ENCODE measurements around the gene CAPN13. TPM values are rescaled to one million over a fixed set of nuclear protein-coding genes. Genes with fewer than 3 reads are reported as not detected.

Gene CAPN13, protein sequence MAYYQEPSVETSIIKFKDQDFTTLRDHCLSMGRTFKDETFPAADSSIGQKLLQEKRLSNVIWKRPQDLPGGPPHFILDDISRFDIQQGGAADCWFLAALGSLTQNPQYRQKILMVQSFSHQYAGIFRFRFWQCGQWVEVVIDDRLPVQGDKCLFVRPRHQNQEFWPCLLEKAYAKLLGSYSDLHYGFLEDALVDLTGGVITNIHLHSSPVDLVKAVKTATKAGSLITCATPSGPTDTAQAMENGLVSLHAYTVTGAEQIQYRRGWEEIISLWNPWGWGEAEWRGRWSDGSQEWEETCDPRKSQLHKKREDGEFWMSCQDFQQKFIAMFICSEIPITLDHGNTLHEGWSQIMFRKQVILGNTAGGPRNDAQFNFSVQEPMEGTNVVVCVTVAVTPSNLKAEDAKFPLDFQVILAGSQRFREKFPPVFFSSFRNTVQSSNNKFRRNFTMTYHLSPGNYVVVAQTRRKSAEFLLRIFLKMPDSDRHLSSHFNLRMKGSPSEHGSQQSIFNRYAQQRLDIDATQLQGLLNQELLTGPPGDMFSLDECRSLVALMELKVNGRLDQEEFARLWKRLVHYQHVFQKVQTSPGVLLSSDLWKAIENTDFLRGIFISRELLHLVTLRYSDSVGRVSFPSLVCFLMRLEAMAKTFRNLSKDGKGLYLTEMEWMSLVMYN
- 0.13 TPM for polyA plus RNA-seq (ENCODE audit: insufficient read length)

DNA sequence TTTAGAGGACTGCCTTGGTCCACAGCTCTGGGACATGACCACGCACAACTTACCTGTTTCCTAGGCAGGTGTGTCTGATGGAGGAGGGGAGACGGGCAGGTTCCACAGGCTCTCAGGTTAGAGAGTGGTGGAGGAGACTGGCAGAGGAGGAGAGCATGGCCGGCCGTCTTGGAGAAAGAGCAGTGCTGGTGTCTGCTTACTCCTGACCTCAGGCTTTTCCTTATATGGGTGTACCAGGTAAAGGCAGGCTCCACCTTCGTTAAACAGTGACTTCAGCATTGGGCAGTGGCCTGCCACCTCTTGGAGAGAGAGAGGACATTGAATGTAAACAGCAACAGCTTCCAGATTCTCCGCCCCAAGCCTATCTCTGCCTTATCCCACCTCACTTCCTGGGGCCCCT lies at the start of gene CAPN13:
CAPN13 (minus strand) TSS at position 198 of the 400 bp plus-strand sequence. CDS start 20,121 bp downstream, outside the sequence.
- no peak for DNase-seq (ENCODE audit: low read depth)

DNA sequence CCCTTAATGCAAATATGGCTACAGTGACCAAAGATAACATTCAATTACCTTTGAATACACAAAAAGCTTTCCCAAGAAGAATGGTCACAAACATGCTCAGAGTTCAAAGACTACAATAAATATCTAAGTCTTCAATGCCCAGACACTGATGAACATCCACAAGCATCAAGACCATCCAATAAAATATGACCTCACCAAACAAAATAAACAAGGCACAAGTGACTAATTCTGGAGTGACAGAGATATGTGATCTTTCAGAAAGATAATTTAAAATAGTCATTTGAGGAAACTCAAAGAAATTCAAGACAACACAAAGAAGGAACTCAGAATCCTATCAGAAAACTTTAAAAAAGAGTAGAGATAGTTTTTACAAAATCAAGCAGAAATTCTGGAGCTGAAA lies 40.6 kb upstream of the CAPN13 start:
- DNase-seq (ENCODE audit: low read depth), result no peak

DNA sequence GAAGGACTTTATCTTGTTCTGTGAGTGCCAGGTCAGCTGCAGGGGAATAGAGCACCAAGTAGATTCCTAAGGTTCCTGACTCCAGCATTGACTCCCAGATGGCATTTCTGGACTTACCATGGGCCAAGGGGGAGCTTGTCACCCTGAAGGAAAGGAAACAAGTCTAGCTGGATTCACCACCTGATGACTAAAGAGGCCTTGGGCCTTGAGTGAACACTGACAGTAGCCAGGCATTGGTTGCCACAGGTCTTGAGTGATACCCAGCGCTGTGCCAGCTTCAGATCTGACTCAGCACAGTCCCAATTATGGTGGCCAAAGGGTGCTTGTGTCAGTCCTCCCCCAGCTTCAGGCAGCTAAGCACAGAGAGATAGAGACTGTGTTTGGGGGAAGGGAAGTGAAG lies 40.1 kb upstream of the CAPN13 start:
- no peak for DNase-seq (ENCODE audit: low read depth)

DNA sequence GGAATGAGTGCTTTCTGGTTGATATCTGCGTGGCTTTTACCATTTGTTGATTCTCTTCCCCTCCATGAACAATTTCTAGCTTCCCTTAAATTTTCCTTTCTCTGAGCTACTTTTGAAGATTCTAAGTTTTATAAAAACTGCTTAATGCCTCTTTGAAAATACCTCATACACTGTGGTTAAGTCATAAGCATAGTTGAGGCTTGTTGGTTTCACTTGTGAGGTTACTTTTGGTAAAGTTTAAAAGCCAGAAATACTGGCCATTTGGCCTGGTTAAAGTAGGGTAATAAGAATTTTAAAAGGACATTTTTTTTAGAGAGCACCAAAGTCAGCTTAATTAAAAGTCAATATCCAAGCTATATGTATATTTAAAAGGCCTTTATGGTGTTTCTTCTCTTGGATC lies 21.3 kb upstream of the CAPN13 start:
- DNase-seq (ENCODE audit: low read depth), result no peak

DNA sequence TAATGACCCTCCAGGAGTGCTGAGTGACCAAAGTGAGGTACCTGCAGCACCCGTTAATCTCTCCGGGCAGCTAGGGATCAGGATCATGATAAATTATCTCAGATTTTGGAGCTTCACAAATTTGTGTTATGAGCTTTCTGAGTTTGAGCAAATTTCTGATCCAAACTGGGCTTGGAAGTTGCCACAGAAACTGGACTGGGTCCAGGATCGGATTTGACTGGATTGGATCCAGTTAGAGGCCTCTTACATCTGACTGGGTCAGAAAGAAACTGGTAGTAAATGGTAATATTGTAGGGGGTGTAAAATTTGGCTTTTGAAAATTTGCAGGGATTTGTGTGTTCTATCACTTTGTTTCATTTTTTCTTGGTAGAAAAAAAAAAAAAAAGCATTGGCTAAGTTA lies 19.7 kb upstream of the CAPN13 start:
- DNase-seq (ENCODE audit: low read depth), result no peak

DNA sequence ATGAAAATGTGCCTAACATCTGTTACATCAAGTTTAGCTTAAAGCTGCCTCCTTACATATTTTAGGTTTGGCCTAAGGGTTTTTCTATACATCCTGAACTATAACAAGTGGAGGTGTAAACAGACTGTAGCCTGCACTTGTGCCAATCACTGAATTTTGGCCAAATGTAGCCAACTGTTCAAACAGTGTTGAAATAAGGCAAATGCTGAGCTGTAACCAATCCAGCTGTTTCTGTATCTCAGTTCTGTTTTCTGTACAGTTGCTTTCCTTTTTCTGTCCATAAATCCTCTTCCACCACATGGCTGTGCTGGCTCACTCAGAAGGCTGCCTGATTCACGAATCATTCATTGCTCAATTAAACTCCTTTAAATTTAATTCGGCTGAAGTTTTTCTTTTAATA lies 19.2 kb upstream of the CAPN13 start:
- DNase-seq (ENCODE audit: low read depth), result no peak

DNA sequence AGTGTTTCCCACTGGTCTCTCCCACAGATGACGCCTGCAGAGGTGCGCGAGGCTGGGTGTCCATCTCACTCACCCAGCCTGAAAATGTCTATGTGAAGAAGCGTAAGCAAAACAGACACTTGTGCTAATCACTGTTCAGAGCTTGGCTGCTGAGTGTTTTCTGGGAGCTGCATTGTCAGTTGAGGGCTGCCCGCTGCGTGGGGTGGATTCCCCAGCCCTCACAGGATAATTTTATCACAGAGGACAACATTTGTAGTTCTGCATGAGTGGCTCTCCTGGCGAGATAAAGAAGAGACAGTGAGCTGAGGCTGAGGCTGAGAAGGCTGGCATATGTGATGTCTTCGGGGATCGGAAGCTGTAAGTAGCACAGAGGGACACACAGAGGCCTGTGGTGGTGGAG lies 16.2 kb upstream of the CAPN13 start:
- DNase-seq (ENCODE audit: low read depth), result no peak

DNA sequence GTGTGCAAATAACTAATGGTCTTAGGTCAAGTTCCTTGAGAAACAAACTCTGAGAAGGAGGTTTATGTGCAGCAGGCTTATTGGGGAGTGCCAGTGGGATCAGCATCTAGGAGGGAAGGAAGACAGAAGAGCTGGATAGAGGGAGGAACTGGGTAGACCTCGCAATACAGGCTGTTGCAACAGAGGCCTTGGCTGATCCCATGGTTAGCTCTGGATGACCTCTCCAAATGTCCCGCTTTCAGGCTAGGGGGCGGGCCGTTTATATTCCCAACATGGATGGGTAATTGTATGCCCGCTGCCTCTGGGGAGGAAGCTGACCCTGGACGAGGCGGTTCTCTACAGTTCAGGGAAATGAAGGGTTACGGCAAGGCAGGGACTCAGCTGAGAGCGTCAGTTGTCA lies 14.7 kb upstream of the CAPN13 start:
- no peak for DNase-seq (ENCODE audit: low read depth)

DNA sequence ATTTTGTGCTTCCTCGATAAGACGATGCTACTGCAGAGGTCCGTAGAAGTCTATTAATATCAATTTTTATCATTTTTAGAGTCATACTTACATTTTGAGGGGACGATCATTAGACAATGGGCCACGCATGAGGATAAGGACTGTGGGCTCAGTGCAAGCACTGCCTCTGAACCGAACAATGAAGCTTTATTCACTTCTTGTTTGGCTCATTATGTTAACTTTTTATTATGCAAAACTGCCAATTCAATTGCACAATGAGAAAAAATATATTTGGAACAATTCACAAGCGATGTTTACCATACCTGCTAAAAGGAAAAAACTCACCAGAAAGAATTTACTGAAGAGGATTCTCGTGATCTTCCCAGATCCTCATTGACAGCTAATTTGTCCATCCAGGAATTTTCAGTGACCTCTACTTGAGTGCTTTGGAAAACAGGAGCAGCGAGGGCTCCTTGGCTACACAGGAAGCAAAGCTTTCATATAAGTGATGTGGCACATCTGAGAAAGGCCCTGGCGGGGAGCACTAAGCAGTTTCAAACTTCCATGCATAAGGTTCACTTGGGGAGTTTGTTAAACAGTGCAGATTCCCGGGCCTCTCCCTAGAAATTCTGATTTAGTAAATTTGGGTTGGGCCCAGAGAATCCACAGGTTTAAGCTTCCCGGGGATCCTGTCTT lies 13.3 kb upstream of the CAPN13 start:
- DNase-seq (ENCODE audit: low read depth), result no peak

DNA sequence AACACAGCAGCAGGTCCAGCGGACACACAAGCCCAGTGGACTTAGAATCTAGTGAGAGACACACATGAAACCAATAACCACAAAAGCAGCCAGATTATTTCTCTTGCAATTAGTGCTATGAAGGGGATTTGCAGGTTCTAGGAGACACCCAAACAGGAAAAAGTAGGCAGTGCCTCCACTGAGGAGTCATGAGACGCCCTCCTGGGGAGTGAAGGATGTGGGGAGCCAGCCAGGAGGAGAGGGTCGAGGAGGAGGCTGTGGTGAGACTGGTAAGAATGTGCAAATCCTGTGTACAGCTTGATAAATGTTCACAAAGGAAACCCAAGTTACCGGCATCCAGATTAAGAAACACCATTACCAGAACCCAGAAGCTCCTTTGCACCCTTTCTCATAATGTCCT lies 2.7 kb upstream of the CAPN13 start:
- DNase-seq (ENCODE audit: low read depth), result no peak

DNA sequence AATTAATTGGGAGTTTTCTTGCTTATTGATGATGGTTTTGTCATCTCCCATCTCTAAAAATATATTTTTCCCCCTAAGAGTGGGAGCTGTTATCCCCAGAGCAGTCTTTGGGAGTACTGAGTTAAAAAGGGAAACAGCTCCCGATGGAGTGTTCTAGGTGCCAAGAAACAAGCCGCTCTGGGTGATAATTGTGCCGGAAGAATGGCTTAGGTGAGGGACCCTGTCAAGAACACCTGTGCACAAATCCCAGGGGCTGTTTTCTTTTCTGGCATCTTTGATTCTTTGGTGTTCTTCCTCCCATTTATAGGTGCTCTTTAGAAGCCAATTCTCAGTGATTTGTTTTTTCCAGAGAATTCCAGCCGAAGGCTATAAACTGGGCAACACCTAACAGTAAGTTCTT lies 1.4 kb upstream of the CAPN13 start:
- no peak for DNase-seq (ENCODE audit: low read depth)

DNA sequence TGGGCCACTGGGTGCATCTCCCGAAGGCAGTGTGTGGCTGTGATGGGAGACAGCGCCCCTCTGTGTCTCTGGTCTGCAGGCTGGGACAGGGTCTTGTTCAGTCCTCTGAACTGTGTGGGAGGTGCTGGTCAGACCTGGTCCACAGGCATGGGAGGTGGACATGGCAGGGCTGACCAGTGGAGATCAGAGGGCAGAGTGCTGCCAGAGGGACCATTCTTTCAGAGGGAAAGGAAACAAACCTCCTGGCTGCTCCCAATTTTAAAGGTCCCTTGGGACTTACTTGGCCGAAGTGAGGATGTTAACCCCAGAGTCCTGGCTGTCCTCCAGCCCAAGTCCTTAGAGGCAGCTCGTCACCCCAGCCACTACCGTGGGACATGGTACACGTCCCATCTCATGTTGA lies 4.0 kb downstream of the CAPN13 start:
- DNase-seq (ENCODE audit: low read depth), result no peak

DNA sequence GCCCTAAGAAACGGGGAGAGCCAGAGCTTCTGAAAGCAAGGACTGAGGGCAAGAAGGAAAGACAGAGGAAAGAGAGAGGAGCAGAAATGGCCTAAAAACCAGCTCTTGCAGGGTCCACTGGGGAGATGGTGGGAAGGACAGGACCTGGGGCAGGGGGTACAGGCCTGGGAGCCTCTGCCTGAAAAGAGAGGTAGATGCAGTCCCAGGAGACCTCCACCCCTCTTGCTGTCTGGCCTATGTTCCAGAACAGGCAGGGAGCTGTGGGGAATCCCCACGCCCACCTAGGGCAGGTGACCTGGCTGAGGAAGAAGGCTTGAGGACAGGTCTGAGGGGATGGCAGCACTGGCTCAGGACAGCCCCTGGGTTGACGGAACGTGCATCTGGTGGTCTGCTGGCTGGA lies 4.6 kb downstream of the CAPN13 start:
- no peak for DNase-seq (ENCODE audit: low read depth)

DNA sequence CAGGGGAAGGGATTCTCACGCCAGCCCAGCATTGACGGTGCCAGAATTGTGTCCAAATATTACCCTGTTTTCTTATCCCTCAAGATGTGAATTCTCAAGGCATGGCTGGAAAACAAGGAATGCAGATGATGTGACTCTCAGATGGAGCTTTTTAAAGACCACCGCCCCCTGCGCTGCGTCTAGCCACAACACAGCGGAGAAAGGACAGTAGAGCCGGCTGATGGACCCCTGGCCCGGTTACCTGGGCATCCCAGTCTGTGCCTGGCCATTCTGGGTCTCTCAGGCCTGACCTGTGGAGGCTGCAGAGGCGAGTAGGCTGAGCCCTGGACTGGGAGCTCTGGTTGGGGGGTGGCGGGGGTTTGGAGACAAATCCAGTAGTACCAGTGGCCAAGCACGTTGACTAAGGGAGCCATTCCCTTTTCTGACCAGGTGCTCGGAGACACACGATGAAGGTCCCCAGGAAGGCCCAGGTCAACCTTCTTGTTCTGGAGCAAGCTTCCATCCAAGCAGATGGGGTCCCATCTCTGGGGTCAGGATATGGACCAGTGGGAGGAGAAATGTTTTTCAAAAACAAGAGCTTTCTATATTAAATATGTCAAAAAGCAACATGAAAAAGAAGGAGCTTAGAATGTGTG lies 5.3 kb downstream of the CAPN13 start:
- DNase-seq (ENCODE audit: low read depth), result no peak

DNA sequence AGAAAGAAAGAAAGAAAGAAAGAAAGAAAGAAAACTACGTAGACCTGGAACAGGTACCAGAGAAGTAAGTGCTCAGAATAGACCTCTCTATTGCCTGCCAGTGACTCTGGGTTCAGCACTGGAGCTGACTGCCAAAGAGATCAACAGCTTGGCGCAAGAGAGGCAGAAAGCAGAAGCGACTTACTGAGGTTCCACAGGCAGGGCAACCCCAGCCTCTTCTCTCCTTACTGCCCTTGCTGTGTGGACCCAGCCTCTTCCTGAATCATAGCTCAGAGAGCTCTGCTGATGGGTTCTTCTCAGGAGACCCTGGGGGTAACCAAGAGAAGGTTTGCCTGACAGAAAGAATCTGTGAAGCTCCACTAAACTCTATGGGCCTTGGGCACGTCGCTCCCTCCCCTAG lies 7.1 kb downstream of the CAPN13 start:
- no peak for DNase-seq (ENCODE audit: low read depth)

DNA sequence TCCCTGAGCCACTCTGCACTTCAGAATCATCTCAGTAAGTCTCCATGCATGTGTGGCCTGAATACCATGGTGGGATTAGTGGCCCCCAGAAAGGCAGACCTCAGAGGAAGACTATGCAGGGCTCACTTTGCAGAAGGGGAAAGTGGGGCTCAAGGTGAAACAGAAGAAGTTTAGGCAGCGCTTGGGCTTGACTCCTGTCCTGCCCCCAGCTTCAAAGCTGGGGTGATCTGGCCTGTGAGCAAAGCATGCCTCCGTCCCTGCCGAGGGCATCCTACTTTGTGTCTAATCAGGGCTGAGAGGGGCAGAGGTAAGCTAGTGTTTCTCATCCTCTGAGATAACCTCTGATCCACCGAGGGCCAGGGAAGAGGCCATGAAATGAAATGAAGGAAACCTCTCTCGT lies 7.9 kb downstream of the CAPN13 start:
- no peak for DNase-seq (ENCODE audit: low read depth)

DNA sequence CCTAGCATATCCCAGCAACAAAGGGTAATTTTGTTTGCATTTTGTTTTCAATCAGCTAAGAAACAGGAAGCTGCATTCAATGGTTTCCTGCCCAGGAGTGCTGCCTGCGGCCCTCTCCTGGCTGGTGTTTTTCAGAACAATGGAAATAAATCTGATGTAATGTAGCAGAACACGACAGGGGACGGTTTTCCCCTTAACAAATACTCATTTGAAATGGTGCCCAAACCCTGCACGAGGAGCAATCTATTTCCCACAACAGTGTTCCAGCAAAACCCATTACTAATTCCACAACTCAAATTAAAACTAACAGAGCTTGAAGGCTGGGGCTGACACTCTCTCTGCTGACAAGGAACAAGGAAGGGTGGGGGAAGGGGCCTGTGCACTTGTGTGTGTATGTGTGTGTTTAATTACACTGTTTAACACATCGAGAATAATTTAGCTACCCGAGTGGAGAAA lies 8.7 kb downstream of the CAPN13 start:
- no peak for DNase-seq (ENCODE audit: low read depth)

DNA sequence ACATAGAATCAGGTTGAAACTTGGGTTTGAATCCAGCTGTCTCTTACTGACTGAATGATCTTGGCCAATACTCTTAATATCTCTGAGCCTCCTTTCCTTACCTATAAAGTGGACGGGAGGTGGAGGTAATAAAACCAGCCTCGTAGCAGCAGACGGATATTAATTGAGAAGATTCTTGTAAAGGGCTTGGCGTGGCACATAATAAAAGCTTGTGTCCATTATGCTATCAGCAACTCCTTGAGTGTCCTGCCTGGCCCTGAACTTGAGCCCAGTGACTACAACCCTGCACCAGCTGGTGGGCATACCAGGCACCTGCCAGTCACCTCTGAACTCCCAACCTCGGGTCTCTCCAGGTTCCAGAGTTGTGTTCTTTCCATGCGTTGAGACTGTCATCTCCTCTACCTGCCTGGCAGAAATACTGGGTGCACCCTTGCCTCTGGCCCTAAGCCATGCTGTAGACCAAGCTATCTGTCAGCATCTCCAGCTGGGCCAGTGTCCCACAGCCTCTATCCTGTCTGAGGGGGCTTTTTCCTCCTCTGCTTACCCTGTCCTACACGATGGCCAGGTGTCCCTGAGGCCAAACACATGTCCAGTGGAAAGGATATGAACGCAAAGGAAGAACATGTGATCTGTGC lies 9.7 kb downstream of the CAPN13 start:
- no peak for DNase-seq (ENCODE audit: low read depth)

DNA sequence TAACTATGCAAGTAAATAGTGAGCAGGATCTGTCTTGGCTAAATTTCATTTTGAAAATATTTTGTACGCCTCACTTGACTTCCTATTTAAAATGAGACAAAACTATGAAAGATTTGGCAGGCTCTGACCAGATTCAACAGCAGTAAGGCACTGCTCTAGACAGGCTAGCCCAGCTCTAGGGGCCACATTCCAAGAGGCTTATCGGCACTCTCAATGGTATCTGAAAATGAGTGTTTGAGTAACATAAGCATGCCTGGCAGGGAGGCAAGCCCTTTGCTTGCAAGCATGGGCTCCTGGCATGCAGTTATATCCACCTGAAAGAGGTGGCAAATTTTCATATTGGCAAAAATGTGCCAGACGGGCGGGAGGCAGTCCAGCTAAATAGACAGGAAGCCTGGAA lies 10.5 kb downstream of the CAPN13 start:
- no peak for DNase-seq (ENCODE audit: low read depth)

DNA sequence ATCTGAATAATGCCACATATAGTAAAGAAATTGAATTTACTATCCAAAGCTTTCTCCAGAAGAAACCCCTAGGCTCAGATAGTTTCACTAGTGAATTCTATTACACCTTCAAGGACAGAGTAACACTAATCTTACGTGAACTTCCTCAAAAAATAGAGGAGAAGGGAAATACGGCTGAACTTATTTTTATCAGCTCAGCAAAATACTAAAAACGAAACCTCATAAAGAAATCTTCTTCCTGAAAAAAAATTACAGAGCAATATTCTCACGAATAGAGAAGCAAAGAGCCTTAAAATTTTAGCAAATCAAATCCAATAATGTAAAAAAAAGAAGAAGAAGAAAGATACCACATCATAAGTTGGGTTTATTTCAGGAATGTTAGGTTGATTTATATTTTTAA lies 14.7 kb downstream of the CAPN13 start:
- no peak for DNase-seq (ENCODE audit: low read depth)

DNA sequence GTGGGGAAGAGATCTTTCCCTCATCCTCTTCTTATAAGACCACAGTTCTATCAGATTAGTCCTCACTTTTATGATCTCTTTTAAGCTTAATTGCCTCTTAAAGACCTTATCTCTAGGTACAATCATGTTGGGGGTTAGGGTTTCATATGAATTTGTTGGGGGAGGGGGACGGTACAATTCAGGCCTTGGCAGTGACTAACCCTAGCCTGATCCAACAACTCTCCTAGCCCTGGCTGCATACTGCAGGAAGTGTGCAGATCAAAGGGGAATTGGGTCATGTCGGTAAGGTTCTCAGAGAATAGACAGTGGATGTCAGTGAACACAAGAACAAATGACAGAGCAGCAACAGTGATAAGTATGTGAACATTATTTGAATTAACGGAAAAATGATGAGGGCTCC lies 16.4 kb downstream of the CAPN13 start:
- no peak for DNase-seq (ENCODE audit: low read depth)

DNA sequence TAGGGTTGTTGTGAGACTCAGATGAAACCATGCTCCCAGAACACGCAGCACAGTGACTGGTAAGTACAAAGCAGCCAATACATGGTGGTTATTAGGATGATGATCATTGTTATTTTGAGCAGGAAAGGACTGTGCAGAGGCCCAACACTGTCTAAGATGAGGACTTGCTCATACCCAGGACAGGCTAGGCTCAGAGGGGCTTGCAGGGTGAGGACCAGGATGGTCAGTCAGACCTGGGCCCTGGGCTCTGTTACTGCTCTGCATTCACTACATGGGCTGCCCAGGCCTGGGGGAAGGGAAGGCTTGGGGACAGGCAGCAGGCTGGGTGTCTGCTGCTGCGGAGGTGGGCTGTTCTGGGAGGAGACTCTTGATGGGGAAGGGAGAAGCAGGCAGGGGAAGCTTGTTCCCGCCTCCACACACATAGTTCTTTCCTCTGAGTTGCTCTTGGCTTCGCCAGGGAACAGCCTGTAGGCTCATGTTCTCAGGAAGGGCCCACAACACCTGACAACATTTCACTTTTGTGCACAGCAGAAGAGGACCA lies 17.5 kb downstream of the CAPN13 start:
- no peak for DNase-seq (ENCODE audit: low read depth)

All from forelimb muscle (tissue), 1 donor.